Measurements from ENCODE around the gene SPATA6.
"Not testable (repeated sequence)": the region's sequence is repeated elsewhere in the genome, so short reads cannot be mapped to it uniquely, and the experiment has no call there.

The SPATA6 gene

GRCh38 chr1:48448932-48449331 is 23.1 kb downstream of the SPATA6 start:
- peaks cover 41% of the 10 kb centered on the region for H3K36me3 Mint-ChIP-seq (ENCODE audit: low read depth)
- peaks cover 8% of the 10 kb centered on the region for H3K9me3 Mint-ChIP-seq
- no peak overlapping the region for H3K27ac Mint-ChIP-seq
- H3K27me3 Mint-ChIP-seq (ENCODE audit: low read depth): no peaks in the 10 kb centered on the region
- no peaks in the 10 kb centered on the region for H3K4me1 Mint-ChIP-seq
- no peak for TF ChIP-seq CTCF (IDR thresholded peaks at IDR 0.05; ENCODE audit: unreplicated experiment in 3 of 3)
- no peak overlapping the region for H3K4me3 Mint-ChIP-seq

GRCh38 chr1:48444186-48444585 is 27.8 kb downstream of the SPATA6 start:
- not testable (repeated sequence) for H3K27me3 Mint-ChIP-seq (ENCODE audit: low read depth); H3K4me3 Mint-ChIP-seq; H3K4me1 Mint-ChIP-seq; H3K27ac Mint-ChIP-seq
- H3K36me3 Mint-ChIP-seq (ENCODE audit: low read depth): peaks cover 63% of the 10 kb centered on the region
- H3K9me3 Mint-ChIP-seq: peaks cover 25% of the 10 kb centered on the region

- peaks cover 32% of the 10 kb centered on the region for H3K9me3 Mint-ChIP-seq
- H3K4me3 Mint-ChIP-seq: no peak overlapping the region
- no peaks in the 10 kb centered on the region for H3K27me3 Mint-ChIP-seq (ENCODE audit: low read depth)
- no peak for TF ChIP-seq CTCF (IDR thresholded peaks at IDR 0.05; ENCODE audit: unreplicated experiment in 3 of 3)
- peaks cover 70% of the 10 kb centered on the region for H3K36me3 Mint-ChIP-seq (ENCODE audit: low read depth)
- H3K4me1 Mint-ChIP-seq: no peaks in the 10 kb centered on the region
- H3K27ac Mint-ChIP-seq: no peak overlapping the region
These were observed 29.0 kb downstream of the SPATA6 start for GRCh38 chr1:48442864-48443619.

- Mint-ChIP-seq H3K9me3 (peaks cover 32% of the 10 kb centered on the region), H3K36me3 (ENCODE audit: low read depth) (peaks cover 67% of the 10 kb centered on the region)
- H3K27me3 Mint-ChIP-seq (ENCODE audit: low read depth); H3K4me1 Mint-ChIP-seq; H3K4me3 Mint-ChIP-seq; H3K27ac Mint-ChIP-seq: not testable (repeated sequence)
These were observed 31.2 kb downstream of the SPATA6 start for GRCh38 chr1:48440786-48441185.

- no peaks in the 10 kb centered on the region for H3K4me1 Mint-ChIP-seq
- H3K27me3 Mint-ChIP-seq (ENCODE audit: low read depth): no peaks in the 10 kb centered on the region
- H3K36me3 Mint-ChIP-seq (ENCODE audit: low read depth): peaks cover 59% of the 10 kb centered on the region
- H3K9me3 Mint-ChIP-seq: peaks cover 27% of the 10 kb centered on the region
- no peak for TF ChIP-seq CTCF (IDR thresholded peaks at IDR 0.05; ENCODE audit: unreplicated experiment in 3 of 3)
- H3K27ac Mint-ChIP-seq: no peak overlapping the region
- no peak overlapping the region for H3K4me3 Mint-ChIP-seq
These were observed 32.6 kb downstream of the SPATA6 start for GRCh38 chr1:48439380-48439779.

- peaks cover 43% of the 10 kb centered on the region for H3K36me3 Mint-ChIP-seq (ENCODE audit: low read depth)
- H3K9me3 Mint-ChIP-seq; H3K4me1 Mint-ChIP-seq; H3K27me3 Mint-ChIP-seq (ENCODE audit: low read depth); H3K27ac Mint-ChIP-seq; H3K4me3 Mint-ChIP-seq: not testable (repeated sequence)
These were observed 34.6 kb downstream of the SPATA6 start for GRCh38 chr1:48437379-48437778.

GRCh38 chr1:48435312-48436002 is 36.5 kb downstream of the SPATA6 start:
- peaks cover 34% of the 10 kb centered on the region for H3K36me3 Mint-ChIP-seq (ENCODE audit: low read depth)
- H3K9me3 Mint-ChIP-seq; H3K4me1 Mint-ChIP-seq; H3K4me3 Mint-ChIP-seq; H3K27ac Mint-ChIP-seq; H3K27me3 Mint-ChIP-seq (ENCODE audit: low read depth): not testable (repeated sequence)

GRCh38 chr1:48430832-48431231 is 41.2 kb downstream of the SPATA6 start:
- Mint-ChIP-seq H3K27me3 (ENCODE audit: low read depth) (no peaks in the 10 kb centered on the region), H3K9me3 (peaks cover 3% of the 10 kb centered on the region), H3K4me1 (no peaks in the 10 kb centered on the region), H3K4me3 (no peak overlapping the region), H3K27ac (no peak overlapping the region), H3K36me3 (ENCODE audit: low read depth) (peaks cover 5% of the 10 kb centered on the region)
- TF ChIP-seq CTCF (IDR thresholded peaks at IDR 0.05; ENCODE audit: unreplicated experiment in 3 of 3): no peak

Data from nephron (organoid).